ENCODE data around the gene FAM229B. TPM values are rescaled to one million over a fixed set of nuclear protein-coding genes. Genes with fewer than 3 reads are reported as not detected.
"Not testable (repeated sequence)": the region's sequence is repeated elsewhere in the genome, so short reads cannot be mapped to it uniquely, and the experiment has no call there.

Gene FAM229B
- 8.0 and 11.5 TPM in 2 replicates for total RNA-seq (2014; rRNA removed; shearing (Covaris generic))

GRCh38 chr6:112087136-112087911, at the start of gene FAM229B, which contains the start of gene TUBE1:
Gene FAM229B (plus strand): TSS chr6:112087591. CDS start chr6:112099284, 11,693 bp downstream.
Gene TUBE1 (minus strand): TSS chr6:112087482. CDS start chr6:112087434, 48 bp downstream.
- H3K4me3 ChIP-seq (ENCODE audit: insufficient read depth, low read depth, low read length), result peak within 1 kb of the TSS; percentile 66
- peak; percentile 78 for DNase-seq
- H3K27me3 ChIP-seq (ENCODE audit: control insufficient read depth, insufficient read depth, low read length), result no peaks in the 10 kb centered on the region
- peaks cover 11% of the 10 kb centered on the region for H3K36me3 ChIP-seq (replicated peaks; ENCODE audit: control insufficient read depth, insufficient read depth, low read length)

- Histone ChIP-seq H3K36me3 (replicated peaks; ENCODE audit: control insufficient read depth, insufficient read depth, low read length) (no peaks in the 10 kb centered on the region), H3K27me3 (ENCODE audit: control insufficient read depth, insufficient read depth, low read length) (no peaks in the 10 kb centered on the region), H3K4me3 (ENCODE audit: insufficient read depth, low read depth, low read length) (no peak overlapping the region)
- no peak for DNase-seq
Measured at GRCh38 chr6:112037783-112038216, 49.6 kb upstream of the FAM229B start.

- Histone ChIP-seq H3K36me3 (replicated peaks; ENCODE audit: control insufficient read depth, insufficient read depth, low read length) (no peaks in the 10 kb centered on the region), H3K27me3 (ENCODE audit: control insufficient read depth, insufficient read depth, low read length) (no peaks in the 10 kb centered on the region), H3K4me3 (ENCODE audit: insufficient read depth, low read depth, low read length) (no peak overlapping the region)
- DNase-seq, result no peak
Measured at GRCh38 chr6:112038268-112038667, 49.1 kb upstream of the FAM229B start.

GRCh38 chr6:112038756-112039430, 48.5 kb upstream of the FAM229B start:
- H3K36me3 ChIP-seq (replicated peaks; ENCODE audit: control insufficient read depth, insufficient read depth, low read length), result no peaks in the 10 kb centered on the region
- no peak for DNase-seq
- H3K4me3 ChIP-seq (ENCODE audit: insufficient read depth, low read depth, low read length), result no peak overlapping the region
- no peaks in the 10 kb centered on the region for H3K27me3 ChIP-seq (ENCODE audit: control insufficient read depth, insufficient read depth, low read length)

- no peak for DNase-seq
- Histone ChIP-seq H3K27me3 (ENCODE audit: control insufficient read depth, insufficient read depth, low read length) (no peaks in the 10 kb centered on the region), H3K36me3 (replicated peaks; ENCODE audit: control insufficient read depth, insufficient read depth, low read length) (no peaks in the 10 kb centered on the region), H3K4me3 (ENCODE audit: insufficient read depth, low read depth, low read length) (no peak overlapping the region)
Measured at GRCh38 chr6:112039431-112039770, 48.0 kb upstream of the FAM229B start.

GRCh38 chr6:112040956-112041355, 46.4 kb upstream of the FAM229B start:
- DNase-seq, result no peak
- Histone ChIP-seq H3K36me3 (replicated peaks; ENCODE audit: control insufficient read depth, insufficient read depth, low read length) (no peaks in the 10 kb centered on the region), H3K4me3 (ENCODE audit: insufficient read depth, low read depth, low read length) (no peak overlapping the region), H3K27me3 (ENCODE audit: control insufficient read depth, insufficient read depth, low read length) (no peaks in the 10 kb centered on the region)

GRCh38 chr6:112041535-112041934, 45.9 kb upstream of the FAM229B start:
- no peaks in the 10 kb centered on the region for H3K36me3 ChIP-seq (replicated peaks; ENCODE audit: control insufficient read depth, insufficient read depth, low read length)
- H3K4me3 ChIP-seq (ENCODE audit: insufficient read depth, low read depth, low read length), result no peak overlapping the region
- H3K27me3 ChIP-seq (ENCODE audit: control insufficient read depth, insufficient read depth, low read length), result no peaks in the 10 kb centered on the region
- no peak for DNase-seq

- no peaks in the 10 kb centered on the region for H3K27me3 ChIP-seq (ENCODE audit: control insufficient read depth, insufficient read depth, low read length)
- H3K36me3 ChIP-seq (replicated peaks; ENCODE audit: control insufficient read depth, insufficient read depth, low read length), result no peaks in the 10 kb centered on the region
- peak overlapping the region; percentile 64 for H3K4me3 ChIP-seq (ENCODE audit: insufficient read depth, low read depth, low read length)
- peak; percentile 90 for DNase-seq
Measured at GRCh38 chr6:112043032-112044007, 44.1 kb upstream of the FAM229B start.

- DNase-seq, result no peak
- no peaks in the 10 kb centered on the region for H3K27me3 ChIP-seq (ENCODE audit: control insufficient read depth, insufficient read depth, low read length)
- H3K36me3 ChIP-seq (replicated peaks; ENCODE audit: control insufficient read depth, insufficient read depth, low read length), result no peaks in the 10 kb centered on the region
- H3K4me3 ChIP-seq (ENCODE audit: insufficient read depth, low read depth, low read length), result no peak overlapping the region
Measured at GRCh38 chr6:112044196-112044595, 43.2 kb upstream of the FAM229B start.

- no peak for DNase-seq
- H3K4me3 ChIP-seq (ENCODE audit: insufficient read depth, low read depth, low read length), result no peak overlapping the region
- H3K27me3 ChIP-seq (ENCODE audit: control insufficient read depth, insufficient read depth, low read length), result no peaks in the 10 kb centered on the region
- no peaks in the 10 kb centered on the region for H3K36me3 ChIP-seq (replicated peaks; ENCODE audit: control insufficient read depth, insufficient read depth, low read length)
Measured at GRCh38 chr6:112044856-112045255, 42.5 kb upstream of the FAM229B start.

GRCh38 chr6:112047523-112047922, 39.9 kb upstream of the FAM229B start:
- H3K27me3 ChIP-seq (ENCODE audit: control insufficient read depth, insufficient read depth, low read length); H3K4me3 ChIP-seq (ENCODE audit: insufficient read depth, low read depth, low read length); H3K36me3 ChIP-seq (replicated peaks; ENCODE audit: control insufficient read depth, insufficient read depth, low read length); DNase-seq: not testable (repeated sequence)

- Histone ChIP-seq H3K27me3 (ENCODE audit: control insufficient read depth, insufficient read depth, low read length) (no peaks in the 10 kb centered on the region), H3K4me3 (ENCODE audit: insufficient read depth, low read depth, low read length) (no peak overlapping the region), H3K36me3 (replicated peaks; ENCODE audit: control insufficient read depth, insufficient read depth, low read length) (no peaks in the 10 kb centered on the region)
- DNase-seq, result no peak
Measured at GRCh38 chr6:112049026-112049799, 38.2 kb upstream of the FAM229B start.

GRCh38 chr6:112049996-112050395, 37.4 kb upstream of the FAM229B start:
- no peaks in the 10 kb centered on the region for H3K36me3 ChIP-seq (replicated peaks; ENCODE audit: control insufficient read depth, insufficient read depth, low read length)
- no peak for DNase-seq
- no peaks in the 10 kb centered on the region for H3K27me3 ChIP-seq (ENCODE audit: control insufficient read depth, insufficient read depth, low read length)
- no peak overlapping the region for H3K4me3 ChIP-seq (ENCODE audit: insufficient read depth, low read depth, low read length)

- Histone ChIP-seq H3K27me3 (ENCODE audit: control insufficient read depth, insufficient read depth, low read length) (no peaks in the 10 kb centered on the region), H3K4me3 (ENCODE audit: insufficient read depth, low read depth, low read length) (no peak overlapping the region)
- DNase-seq, result no peak
Measured at GRCh38 chr6:112050429-112050828, 37.0 kb upstream of the FAM229B start.

More at GRCh38 chr6:112050429-112050828, 37.0 kb upstream of the FAM229B start:
- no peaks in the 10 kb centered on the region for H3K36me3 ChIP-seq (replicated peaks; ENCODE audit: control insufficient read depth, insufficient read depth, low read length)
